CD4-positive, alpha-beta T cell treated with Interleukin-1 beta for 1 hour (primary cell): Measurements from ENCODE around the gene HTR2B.
"Not testable (repeated sequence)": the region's sequence is repeated elsewhere in the genome, so short reads cannot be mapped to it uniquely, and the experiment has no call there.

Experiments
- DNase-seq, 2 donors: peaks; one replicate each; pipeline ENCODE4 v3.0.0-alpha.2; 2020 to 2022

HTR2B gene

DNA sequence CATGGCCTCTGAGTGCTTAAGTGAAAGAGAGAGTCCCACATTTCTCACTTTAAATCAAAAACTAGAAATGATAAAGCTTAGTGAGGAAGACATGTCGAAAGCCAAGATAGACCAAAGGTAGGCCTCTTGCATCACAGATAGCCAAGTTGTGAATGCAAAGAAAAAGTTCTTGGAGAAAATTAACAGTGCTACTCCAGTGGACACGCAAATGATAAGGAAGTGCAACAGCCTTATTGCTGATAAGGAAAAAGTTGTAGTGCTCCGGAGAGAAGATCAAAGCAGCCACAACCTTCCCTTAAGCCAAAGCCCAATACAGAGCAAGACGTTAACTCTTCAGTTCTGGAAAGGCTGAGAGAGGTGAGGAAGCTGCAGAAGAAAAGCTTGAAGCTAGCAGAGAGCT lies 36.1 kb downstream of the HTR2B start:
- DNase-seq, result no peak

DNA sequence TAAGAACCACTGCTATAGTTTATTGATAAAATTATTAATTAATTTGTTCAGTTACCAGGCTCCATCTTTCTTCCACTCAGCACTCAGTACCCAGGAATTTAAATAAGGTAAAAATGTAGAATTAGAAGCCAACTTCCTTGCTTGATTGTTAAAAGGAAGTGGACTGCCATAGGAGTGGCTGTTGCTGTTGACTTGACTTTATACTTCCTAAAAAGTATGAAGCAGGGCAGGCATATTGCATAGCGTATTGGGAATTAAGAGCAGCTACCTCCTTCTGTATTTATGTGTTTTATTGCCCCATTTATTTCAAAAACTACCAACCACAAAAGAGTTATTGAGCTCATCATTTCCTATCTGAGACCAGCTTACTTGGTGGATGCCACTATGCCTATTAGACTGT lies 40.3 kb downstream of the HTR2B start:
- DNase-seq, result no peak

DNA sequence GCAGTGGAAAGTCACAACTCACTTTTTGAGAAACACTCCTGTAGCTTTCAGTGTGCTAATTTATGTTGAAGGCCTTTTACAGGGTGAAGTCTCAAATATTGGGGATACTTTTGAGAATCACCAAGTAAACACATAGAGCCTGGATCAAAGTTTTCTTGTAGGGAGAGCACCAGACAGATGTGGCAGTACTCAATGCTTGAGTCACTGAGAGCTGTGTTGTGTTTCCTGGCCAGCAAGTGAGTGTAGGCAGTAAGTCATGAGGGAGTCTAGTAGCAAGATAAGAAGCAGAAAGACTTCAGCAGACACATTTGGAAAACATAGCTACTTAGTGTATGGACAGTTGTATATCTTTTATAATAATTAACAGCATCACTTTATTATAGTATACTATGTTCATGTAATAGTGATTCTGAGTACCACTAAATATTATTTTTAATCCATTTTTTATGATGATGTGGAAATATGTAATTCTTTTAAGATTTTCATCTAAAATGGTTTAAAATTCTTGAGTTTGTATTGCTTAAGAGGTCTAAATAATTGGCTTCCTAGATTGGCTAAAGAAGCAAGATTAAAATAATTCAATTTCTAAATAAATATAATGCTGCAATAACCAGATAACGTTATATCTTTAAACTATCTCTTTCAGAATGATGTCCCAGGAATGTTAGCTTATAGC lies 55.3 kb downstream of the HTR2B start:
- no peak for DNase-seq

DNA sequence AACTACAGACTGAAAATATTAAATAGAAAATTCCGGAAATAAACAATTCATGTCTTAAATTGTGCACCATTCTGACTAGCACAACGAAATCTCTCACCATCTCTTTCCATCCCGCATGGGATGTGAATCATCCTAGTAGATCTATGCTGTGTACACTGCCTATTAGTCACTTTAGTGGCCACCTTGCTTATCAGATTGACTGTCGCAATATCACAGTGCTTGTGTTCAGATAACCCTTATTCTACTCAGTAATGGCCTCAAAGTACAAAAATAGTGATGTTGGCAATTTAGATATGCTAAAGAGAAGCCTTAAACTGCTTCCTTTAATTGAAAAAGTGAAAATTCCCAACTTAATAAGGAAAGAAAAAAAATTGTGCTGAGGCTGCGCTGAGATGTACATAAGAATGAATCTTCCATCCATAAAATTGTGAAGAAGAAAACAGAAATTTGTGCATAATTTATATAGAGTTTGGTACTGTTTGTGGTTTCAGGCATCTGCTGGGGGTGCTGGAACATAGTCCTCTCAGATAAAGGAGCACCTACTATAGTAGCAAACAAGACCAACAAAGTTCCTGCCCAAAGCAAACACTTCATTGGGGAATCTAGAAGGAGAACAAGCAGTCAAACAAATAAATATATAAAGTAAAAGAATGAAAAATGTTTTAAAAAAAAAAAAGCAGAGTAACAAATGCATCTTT lies 56.2 kb downstream of the HTR2B start:
- no peak for DNase-seq

DNA sequence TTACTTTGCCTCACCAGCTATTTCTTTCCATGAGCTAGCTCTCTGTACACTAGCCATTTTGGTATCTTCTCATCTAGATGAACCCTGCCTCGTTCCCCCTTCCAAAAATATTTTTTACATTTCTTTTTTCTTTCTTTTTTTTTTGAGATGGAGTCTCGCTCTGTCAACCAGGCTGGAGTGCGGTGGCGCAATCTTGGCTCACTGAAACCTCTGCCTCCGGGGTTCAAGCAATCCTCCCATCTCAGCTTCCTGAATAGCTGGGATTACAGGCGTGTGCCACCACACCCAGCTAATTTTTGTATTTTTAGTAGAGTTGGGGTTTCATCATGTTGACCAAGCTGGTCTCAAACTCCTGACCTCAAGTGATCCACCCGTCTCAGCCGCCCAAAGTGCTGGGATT lies 57.3 kb downstream of the HTR2B start:
- not testable (repeated sequence) for DNase-seq

DNA sequence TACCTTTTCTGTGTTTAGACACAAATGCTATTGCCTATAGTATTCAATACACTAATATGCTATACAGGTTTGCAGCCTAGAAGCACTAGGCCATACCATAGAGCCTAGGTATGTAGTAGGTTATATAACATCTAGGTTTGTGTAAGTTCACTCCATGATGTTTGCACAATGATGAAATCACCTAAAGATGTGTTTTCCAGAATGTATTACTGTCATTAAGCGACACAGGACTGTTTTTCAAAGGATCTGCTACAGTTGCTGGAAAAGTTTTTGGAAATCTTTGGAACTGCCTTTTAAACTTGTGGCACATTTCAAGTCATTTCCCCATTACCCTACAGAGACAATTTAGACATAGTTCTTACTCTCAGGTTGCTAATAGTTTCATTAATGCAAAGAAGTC lies 58.9 kb downstream of the HTR2B start:
- DNase-seq, result no peak

DNA sequence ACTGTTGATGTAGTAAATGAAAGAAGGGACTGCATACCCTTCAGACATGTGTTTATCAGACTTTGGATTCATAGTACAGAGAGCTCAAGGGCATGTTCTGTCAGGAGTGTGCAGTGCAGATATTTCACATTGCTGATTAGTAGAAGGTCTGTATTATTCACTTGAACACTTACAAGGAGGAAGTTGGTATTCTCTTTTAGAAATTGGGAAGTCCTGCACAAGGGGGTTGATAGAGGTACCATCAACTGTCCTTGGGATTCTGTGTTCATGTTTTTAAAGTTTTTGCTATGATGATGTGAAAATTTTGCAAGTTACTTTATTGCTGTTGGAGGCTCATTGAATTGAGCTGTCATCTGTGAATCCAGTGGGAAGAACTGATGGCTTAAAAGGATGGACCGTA lies 61.5 kb downstream of the HTR2B start:
- no peak for DNase-seq

DNA sequence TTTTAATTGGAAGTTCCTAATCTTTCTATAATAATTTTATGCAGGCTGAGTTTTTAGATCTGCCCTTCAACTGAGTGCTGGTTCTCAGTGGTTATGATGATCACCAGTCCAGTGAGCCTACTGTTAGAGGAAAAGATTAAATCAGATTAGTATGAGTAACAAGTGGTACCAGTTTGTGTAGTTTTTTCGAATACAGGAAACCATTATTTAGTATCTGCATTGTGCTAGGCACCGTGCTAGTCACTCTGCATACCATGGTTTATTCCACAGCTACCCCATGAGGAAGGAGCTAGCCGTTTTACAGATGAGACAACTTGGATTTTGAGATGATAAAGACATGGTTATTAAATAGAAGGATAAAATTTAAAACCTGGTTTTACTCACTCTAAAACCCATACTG lies 62.1 kb downstream of the HTR2B start:
- DNase-seq, result no peak

DNA sequence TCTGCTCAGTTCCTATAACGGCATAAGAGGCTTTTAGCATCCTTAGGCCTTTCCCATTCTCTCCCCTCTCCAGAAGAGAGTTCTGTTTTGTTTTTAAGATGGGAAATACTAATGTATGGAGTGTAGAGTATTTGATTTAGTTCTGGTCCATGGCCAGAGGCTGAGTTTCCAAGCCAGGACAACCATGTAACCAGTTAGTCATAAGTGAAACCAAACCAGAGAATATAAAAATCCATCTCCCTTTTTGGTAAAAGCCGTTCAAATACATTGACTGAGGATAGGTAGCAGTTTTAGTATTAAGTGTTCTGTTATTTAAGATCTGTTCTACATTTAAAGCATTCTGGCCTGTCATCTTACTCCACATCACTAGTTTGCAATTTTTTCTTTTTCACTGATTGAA lies 65.1 kb downstream of the HTR2B start:
- DNase-seq, result no peak

DNA sequence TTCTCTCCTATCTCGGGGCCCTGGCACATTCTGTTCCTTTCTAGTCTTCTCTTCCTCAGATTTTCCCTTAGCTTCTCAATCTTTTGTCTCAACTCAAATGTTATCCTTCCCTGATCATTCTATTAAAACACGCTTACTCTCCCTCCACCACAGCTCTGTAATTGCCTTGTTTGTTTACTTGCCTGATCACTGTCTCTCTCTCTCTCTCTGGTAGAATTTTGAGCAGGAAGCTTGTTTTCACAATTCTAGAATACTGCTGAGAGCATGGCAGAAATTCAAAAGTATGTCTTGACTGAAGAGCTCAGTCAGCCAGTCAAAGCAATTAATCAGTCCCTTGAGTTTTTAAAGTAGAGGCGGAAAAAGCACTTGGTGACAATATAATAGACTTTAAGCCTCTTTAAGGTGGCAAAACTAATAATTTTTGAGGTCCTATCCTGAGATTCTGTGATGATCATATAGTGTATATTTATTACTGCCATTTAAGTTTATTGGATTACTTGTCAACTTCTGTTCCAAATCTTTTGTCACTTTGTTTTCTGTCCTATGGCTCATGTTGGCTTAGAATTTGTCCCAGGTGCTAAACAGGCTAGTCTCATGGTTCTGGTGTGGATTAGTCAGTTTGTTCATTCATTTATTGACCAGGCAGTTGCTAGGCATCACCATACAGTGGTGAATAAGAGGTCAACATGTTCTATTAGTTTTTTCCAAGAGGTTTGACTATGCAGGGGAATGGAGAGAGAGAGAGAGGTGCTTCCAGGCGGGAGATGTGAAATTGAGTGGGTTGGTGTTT lies 65.9 kb downstream of the HTR2B start:
- no peak for DNase-seq
